Rectal smooth muscle tissue (tissue), 1 donor: ENCODE results near the gene COX10.

Source experiments
- H3K27ac ChIP-seq: one replicate; pipeline ENCODE4 v1.7.0; 2013; ENCODE audit warnings: low read depth, low read length, inconsistent platforms
- H3K27me3 ChIP-seq: one replicate; pipeline ENCODE4 v1.7.0; 2013; ENCODE audit warnings: low read length; ENCODE audit not compliant: control insufficient read depth, insufficient read depth
- H3K36me3 ChIP-seq: one replicate; pipeline ENCODE4 v1.7.0; 2013; ENCODE audit warnings: low read length; ENCODE audit not compliant: control insufficient read depth, insufficient read depth
- H3K4me1 ChIP-seq: one replicate; pipeline ENCODE4 v1.7.0; 2013; ENCODE audit warnings: low read length; ENCODE audit not compliant: control insufficient read depth, insufficient read depth
- H3K4me3 ChIP-seq: one replicate; pipeline ENCODE4 v1.7.0; 2013; ENCODE audit warnings: low read length
- H3K9ac ChIP-seq: one replicate; pipeline ENCODE4 v1.7.0; 2013; ENCODE audit warnings: low read length

COX10 gene

DNA sequence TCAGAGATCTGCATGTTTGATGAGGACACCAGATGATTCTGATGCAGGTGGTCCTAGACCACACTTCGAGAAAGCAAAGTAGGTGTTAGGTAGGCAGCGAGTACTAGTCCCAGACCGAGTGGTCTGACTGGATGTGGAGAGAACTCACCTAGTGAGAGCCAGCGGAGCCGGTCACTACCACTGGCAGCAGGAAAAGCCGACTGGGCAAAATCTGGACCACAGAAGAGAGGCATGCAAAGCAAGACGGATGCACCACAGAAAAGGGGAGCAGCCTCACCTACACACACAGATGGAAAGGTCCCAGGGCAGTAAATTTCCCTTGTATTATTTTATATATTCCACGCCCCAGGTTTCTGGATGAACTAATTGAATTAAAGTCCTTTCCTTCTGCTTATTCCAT is 13.5 kb downstream of the COX10 start:
- H3K27ac ChIP-seq: no peak overlapping the region
- no peaks in the 10 kb centered on the region for H3K4me1 ChIP-seq
- H3K4me3 ChIP-seq: no peak overlapping the region
- no peak overlapping the region for H3K9ac ChIP-seq
- H3K27me3 ChIP-seq: no peaks in the 10 kb centered on the region
- H3K36me3 ChIP-seq: peaks cover 9% of the 10 kb centered on the region

DNA sequence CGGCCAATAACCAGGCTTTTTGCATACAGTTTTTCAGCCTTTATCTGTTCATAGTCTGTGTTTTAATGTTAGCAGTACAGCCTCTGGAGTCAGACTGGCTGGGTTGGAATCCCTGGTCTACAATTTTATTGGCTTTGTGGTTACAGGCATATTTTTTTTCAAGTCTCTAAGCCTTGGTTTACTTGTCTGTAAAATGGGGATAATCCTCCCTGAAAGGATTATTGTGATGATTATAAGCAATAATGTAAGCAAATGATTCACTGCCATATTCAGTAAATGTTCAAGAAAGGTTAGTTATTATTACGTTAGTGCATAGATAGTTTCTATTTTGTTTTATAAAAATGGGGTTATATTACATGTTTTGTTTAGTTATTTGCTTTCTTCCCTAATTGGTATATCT is 15.7 kb downstream of the COX10 start:
- no peaks in the 10 kb centered on the region for H3K27me3 ChIP-seq
- H3K4me3 ChIP-seq: no peak overlapping the region
- no peak overlapping the region for H3K9ac ChIP-seq

DNA sequence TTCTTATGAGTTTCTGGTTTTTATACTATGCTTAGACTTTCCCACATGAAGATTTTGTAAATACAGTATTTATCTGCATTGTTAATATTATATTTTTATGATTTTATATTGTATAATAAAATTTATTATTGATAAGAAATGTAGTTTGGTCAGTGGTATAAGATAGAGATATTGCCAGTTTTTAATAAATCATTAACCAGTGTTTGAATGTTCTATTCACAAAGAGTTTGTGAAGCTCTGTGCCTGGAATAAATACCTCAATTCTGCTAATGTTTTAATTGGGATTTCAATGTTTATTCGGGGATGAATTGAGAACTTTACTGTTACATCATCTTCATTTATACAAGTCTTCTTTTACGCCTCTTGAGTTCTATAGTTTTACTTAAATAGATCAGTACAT is 16.9 kb downstream of the COX10 start:
- no peak overlapping the region for H3K9ac ChIP-seq
- no peaks in the 10 kb centered on the region for H3K4me1 ChIP-seq
- H3K36me3 ChIP-seq: no peaks in the 10 kb centered on the region
- H3K27ac ChIP-seq: no peak overlapping the region
- H3K27me3 ChIP-seq: no peaks in the 10 kb centered on the region
- H3K4me3 ChIP-seq: no peak overlapping the region

More for the DNA sequence above, 15.7 kb downstream of the COX10 start:
- no peak overlapping the region for H3K27ac ChIP-seq
- no peaks in the 10 kb centered on the region for H3K4me1 ChIP-seq
- no peaks in the 10 kb centered on the region for H3K36me3 ChIP-seq

DNA sequence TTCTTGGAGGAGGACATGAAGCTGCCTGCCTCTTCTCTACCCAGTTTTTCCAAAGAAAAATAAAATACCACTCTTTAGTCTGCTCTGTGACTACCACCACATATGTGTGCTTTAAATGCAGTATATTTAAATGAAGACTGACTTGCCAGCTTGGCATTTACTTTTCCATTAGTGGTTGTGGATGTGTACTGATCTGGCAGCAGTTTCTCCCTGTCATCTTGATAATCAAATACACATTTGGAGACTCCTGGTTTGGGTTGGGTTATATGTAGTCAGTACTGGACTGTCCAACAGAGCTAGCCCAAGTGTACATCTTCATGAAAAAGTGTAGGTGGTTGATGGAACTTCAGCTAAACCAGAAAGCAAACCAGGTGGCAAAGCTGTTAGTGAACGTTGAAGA is 19.9 kb downstream of the COX10 start:
- no peaks in the 10 kb centered on the region for H3K27me3 ChIP-seq
- no peaks in the 10 kb centered on the region for H3K4me1 ChIP-seq
- no peak overlapping the region for H3K27ac ChIP-seq

DNA sequence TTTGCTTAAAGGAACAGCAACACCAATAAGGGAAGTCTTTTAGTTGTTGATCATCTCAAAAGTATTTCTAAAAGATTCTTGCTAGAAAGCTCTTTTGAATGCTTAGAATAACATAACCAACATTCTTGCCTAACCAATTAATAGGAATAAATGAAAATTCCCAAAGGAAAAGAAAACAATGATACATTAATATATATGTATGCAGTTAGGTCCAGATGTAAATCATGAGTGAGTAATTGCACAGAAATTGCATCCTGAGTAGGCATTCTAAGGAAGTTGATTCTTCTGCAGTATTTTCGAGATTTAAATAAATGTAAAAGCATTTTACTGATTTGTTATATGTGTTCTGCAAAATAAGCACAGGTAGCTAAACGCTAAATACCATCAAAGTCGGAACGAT is 22.1 kb downstream of the COX10 start:
- Histone ChIP-seq H3K4me1 (no peaks in the 10 kb centered on the region), H3K27ac (no peak overlapping the region), H3K4me3 (no peak overlapping the region), H3K9ac (no peak overlapping the region), H3K36me3 (no peaks in the 10 kb centered on the region), H3K27me3 (no peaks in the 10 kb centered on the region)

More for the DNA sequence above, 19.9 kb downstream of the COX10 start:
- H3K36me3 ChIP-seq: no peaks in the 10 kb centered on the region
- H3K9ac ChIP-seq: no peak overlapping the region
- no peak overlapping the region for H3K4me3 ChIP-seq

DNA sequence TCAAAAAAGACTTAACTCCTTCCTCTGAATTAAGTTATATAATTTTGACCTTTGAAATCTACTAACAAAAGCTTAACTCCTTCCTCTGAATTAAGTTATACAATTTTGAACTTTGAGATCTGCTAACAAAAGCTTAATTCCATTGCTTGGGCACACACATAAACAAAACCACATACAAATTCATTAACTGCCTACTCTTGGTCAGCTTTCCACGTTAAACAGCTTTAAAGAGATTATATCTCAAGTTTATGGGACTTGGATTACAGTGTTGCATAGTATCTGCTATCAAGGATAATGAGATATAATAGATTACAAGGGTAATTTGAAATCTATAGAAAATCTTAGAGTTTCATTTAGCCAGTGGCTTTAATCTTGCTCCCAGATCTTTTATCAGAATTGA is 23.5 kb downstream of the COX10 start:
- Histone ChIP-seq H3K4me3 (no peak overlapping the region), H3K27me3 (no peaks in the 10 kb centered on the region), H3K27ac (no peak overlapping the region), H3K9ac (no peak overlapping the region), H3K4me1 (no peaks in the 10 kb centered on the region), H3K36me3 (no peaks in the 10 kb centered on the region)

DNA sequence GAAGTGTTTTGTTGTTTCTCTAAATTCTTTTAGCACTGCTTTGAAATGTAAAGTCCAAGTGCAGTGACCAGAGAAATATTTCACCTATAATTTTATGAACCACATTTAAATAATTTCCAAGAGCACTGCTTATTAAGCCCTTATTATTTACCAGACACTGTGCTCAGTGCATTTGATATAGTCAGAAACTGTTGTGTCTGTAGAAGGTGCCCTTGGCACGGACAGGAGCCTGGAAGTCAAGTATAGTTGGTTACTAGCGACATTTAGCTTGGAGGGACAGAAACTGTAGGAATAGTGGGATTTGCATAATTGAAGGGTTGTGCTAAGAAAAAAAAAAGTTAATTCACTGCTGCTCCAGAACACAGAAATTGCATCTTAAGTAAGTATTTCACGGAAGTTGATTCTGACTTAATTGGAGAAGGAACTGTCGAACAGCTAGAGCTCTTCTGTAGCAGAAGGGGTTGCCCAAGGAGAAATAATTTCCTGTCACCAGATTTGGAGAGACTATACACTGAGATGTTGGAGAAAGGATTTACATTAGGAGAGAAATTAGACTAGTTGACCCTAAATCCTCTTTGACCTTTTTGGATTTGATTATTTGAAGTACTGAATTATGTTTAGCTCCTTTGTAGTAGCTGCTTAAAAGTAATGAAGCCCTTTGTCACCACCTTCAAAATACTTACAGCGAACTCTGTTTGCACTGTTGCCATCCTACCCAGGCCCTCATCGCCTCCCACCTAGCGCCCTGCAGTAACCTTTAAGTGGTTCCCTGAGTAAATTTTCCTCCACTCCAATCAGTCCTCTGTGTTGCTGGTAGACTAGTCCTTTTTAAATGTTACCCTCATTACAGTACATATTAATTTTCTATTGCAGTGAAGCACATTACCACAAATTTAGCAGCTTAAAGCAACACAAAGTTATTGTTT is 25.6 kb downstream of the COX10 start:
- Histone ChIP-seq H3K27me3 (no peaks in the 10 kb centered on the region), H3K4me3 (no peak overlapping the region), H3K36me3 (no peaks in the 10 kb centered on the region), H3K9ac (no peak overlapping the region), H3K27ac (no peak overlapping the region), H3K4me1 (no peaks in the 10 kb centered on the region)

DNA sequence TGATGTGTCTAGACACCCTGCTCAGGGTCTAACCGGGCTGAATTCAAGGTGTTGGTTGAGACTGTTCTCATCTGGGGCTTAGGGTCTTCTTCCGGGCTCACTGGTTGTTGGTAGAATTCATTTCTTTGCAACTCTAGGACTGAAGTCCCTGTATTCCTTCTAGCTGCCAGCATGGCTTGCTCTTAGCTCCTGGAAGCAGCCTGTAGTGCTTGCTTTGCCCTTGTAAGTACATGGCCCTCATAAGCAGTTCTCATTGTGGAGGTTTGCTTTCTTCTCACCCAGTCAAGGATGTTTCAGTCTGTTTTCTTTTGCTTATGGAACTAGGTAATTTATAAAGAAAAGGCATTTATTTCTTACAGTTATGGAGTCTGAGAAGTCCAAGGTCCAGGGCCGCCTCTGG is 26.3 kb downstream of the COX10 start:
- Histone ChIP-seq H3K4me1 (no peaks in the 10 kb centered on the region), H3K27ac (no peak overlapping the region), H3K36me3 (no peaks in the 10 kb centered on the region), H3K9ac (no peak overlapping the region), H3K27me3 (no peaks in the 10 kb centered on the region), H3K4me3 (no peak overlapping the region)

DNA sequence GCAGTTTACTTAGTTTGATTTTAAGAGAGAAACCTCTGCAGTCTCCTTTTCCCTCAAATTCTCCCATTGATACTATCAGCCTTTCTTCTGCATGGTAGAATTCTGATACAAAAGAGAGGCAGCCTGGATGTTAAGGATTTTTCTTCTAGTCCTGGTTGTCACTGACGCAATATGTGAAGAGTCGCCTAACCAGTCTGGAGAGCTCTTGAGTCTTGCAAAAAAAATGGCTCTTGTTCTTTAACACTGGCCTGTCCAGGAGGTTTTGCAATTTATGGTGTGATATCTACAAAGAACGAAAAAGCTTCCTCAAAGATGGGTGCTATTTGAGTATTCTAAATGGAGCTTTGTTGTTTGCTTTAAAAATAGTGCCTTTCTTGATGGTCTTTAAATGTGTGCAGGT is 28.9 kb downstream of the COX10 start:
- Histone ChIP-seq H3K4me3 (no peak overlapping the region), H3K4me1 (no peaks in the 10 kb centered on the region), H3K27ac (no peak overlapping the region), H3K9ac (no peak overlapping the region), H3K27me3 (no peaks in the 10 kb centered on the region), H3K36me3 (no peaks in the 10 kb centered on the region)

DNA sequence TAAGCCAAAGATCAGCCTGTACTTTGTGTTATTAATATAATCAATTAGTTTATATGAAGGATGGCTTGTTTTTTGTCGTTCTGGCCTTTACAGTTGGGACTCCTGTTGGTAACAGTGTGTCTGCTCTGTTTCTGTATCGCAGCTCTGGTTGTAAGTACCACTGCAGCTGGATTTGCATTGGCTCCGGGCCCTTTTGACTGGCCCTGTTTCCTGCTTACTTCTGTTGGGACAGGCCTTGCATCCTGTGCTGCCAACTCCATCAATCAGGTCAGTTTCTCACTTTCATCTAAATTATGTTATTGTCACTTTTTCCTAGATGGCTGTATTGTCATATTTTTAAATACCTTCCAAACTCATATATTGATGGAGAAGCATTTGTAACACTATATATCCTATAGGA is 32.7 kb downstream of the COX10 start:
- Histone ChIP-seq H3K4me1 (no peaks in the 10 kb centered on the region), H3K36me3 (no peaks in the 10 kb centered on the region), H3K27me3 (no peaks in the 10 kb centered on the region), H3K9ac (no peak overlapping the region), H3K4me3 (no peak overlapping the region), H3K27ac (no peak overlapping the region)

DNA sequence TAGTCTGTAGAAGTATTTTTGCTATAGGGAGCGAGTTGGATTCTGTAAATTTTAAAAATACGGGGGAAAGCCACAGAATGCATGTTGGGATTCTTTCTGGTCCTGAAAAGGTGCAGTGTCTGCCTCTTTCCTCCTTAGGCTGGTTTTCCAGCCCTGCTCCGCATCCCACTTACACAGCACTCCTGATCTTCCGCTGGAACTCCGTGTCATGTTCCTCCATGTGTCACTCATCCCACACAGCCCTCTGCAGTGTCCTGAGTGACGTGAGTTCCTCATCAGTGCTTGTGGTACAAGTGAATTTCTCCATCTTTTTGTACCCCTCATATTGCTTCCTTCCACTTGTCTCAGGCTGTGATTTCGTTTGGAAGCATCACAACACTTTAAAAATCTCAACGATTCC is 34.5 kb downstream of the COX10 start:
- Histone ChIP-seq H3K9ac (no peak overlapping the region), H3K4me3 (no peak overlapping the region), H3K4me1 (no peaks in the 10 kb centered on the region), H3K27ac (no peak overlapping the region), H3K36me3 (no peaks in the 10 kb centered on the region), H3K27me3 (no peaks in the 10 kb centered on the region)

DNA sequence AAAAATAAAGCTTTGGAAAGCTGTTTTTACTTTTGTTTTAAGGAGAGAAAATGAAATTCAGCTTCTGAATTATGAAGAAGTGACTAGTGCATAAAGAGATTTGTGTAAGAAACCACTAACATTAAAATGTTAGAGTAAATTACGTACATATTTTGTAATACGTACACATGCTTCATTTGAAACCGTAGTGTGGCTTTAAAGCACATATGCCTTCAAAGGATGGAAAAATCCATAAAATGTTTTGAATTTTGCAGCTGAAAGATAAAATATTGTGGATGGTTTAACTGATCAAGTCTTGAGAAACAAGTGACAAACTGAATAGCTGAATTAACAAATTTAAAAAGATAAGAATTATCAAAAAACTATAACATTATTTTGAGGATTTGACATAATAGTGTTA is 35.4 kb downstream of the COX10 start:
- Histone ChIP-seq H3K27me3 (no peaks in the 10 kb centered on the region), H3K4me1 (no peaks in the 10 kb centered on the region), H3K4me3 (no peak overlapping the region), H3K36me3 (no peaks in the 10 kb centered on the region), H3K9ac (no peak overlapping the region), H3K27ac (no peak overlapping the region)

DNA sequence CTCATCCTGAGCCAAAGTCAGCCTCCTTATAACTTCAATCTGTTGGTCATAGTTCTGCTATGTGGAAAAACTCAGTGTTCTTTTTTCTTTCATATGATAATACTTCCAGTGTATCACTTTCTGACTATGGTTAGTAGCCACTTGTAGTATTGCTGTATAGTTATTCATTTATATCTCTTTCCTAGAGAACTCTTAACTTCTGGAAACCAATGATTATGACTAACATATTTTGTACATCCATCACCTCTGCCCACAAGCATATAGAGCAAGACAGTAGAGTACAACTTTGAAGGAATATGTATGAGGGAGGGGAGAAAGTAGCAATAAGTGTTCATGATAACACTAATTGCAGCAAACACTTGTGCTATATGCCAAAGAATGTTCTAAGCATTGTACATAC is 38.6 kb downstream of the COX10 start:
- no peaks in the 10 kb centered on the region for H3K36me3 ChIP-seq
- H3K9ac ChIP-seq: no peak overlapping the region
- H3K4me3 ChIP-seq: no peak overlapping the region
- H3K4me1 ChIP-seq: no peaks in the 10 kb centered on the region
- no peaks in the 10 kb centered on the region for H3K27me3 ChIP-seq
- no peak overlapping the region for H3K27ac ChIP-seq
